PC-9 (cell line): ENCODE results near the gene NR2C2. TPM values are rescaled to one million over a fixed set of nuclear protein-coding genes. Genes with fewer than 3 reads are reported as not detected.

ENCODE experiments used
- BruUV-seq: library from RNA; stranded (reverse); fragments of 400-500 nt; replicated peaks from 2 replicates; lab custom pipeline; 2021; lab: Mats Ljungman, UMichigan
- CTCF ChIA-PET: fragments of 300-600 bp; sonication (Branson Sonifier 250); formaldehyde crosslinking; loops from one replicate; lab custom pipeline; 2022; ENCODE audit warnings: antibody characterized with exemption; lab: Charles Lee
- POLR2A ChIA-PET: fragments of 300-600 bp; sonication (Branson Sonifier 250); formaldehyde crosslinking; loops from one replicate; lab custom pipeline; 2022; ENCODE audit warnings: antibody characterized with exemption; ENCODE audit not compliant: unreplicated experiment; lab: Charles Lee
- DNase-seq, 2 experiments: peaks; one replicate each; pipeline versions ENCODE4 v3.0.0 to v3.0.0-alpha.2; 2015 to 2022; ENCODE audit warnings: mixed read lengths in 1 of 2
- H2AFZ ChIP-seq: fragments of 200-600 bp; sonication (generic); 2 replicates; pipeline ENCODE4 v1.8.1; 2017; ENCODE audit warnings: antibody characterized with exemption
- H3F3A ChIP-seq: fragments of 200-600 bp; sonication (generic); 2 replicates; pipeline ENCODE4 v1.8.1; 2017; ENCODE audit warnings: antibody characterized with exemption, mild to moderate bottlenecking, low read depth; ENCODE audit not compliant: insufficient read depth
- H3K27ac ChIP-seq: fragments of 200-600 bp; sonication (generic); 2 replicates; pipeline ENCODE4 v1.6.1; 2016; ENCODE audit warnings: mixed run types
- H3K27me3 ChIP-seq: fragments of 200-600 bp; sonication (generic); 2 replicates; pipeline ENCODE4 v1.6.1; 2016; ENCODE audit warnings: low read depth, mixed run types; ENCODE audit not compliant: insufficient read depth
- H3K36me3 ChIP-seq: fragments of 200-600 bp; sonication (generic); 2 replicates; pipeline ENCODE4 v1.6.1; 2016; ENCODE audit warnings: low read depth, mixed run types
- H3K4me1 ChIP-seq: fragments of 200-600 bp; sonication (generic); replicated peaks from 2 replicates; pipeline ENCODE4 v1.6.1; 2016; ENCODE audit warnings: mixed run types; ENCODE audit not compliant: insufficient read depth
- H3K4me2 ChIP-seq: fragments of 200-600 bp; sonication (generic); 2 replicates; pipeline ENCODE4 v1.6.1; 2017; ENCODE audit warnings: mixed run types
- H3K4me3 ChIP-seq: fragments of 200-600 bp; sonication (generic); 2 replicates; pipeline ENCODE4 v1.6.1; 2016; ENCODE audit warnings: mixed run types
- H3K79me2 ChIP-seq: fragments of 200-600 bp; sonication (generic); 2 replicates; pipeline ENCODE4 v1.6.1; 2017; ENCODE audit warnings: low read depth, mixed run types
- H3K9me2 ChIP-seq: fragments of 200-600 bp; sonication (generic); 2 replicates; pipeline ENCODE4 v1.8.1; 2017; ENCODE audit warnings: mild to moderate bottlenecking; ENCODE audit not compliant: insufficient read depth
- H3K9me3 ChIP-seq: fragments of 200-600 bp; sonication (generic); 2 replicates; pipeline ENCODE4 v1.8.1; 2016; ENCODE audit warnings: low read depth; ENCODE audit not compliant: insufficient read depth
- H4K20me1 ChIP-seq: fragments of 200-600 bp; sonication (generic); 2 replicates; pipeline ENCODE4 v1.8.1; 2017; ENCODE audit not compliant: insufficient read depth
- EZH2 ChIP-seq: fragments of 200-600 bp; sonication (generic); IDR thresholded peaks from 2 replicates; pipeline ENCODE4 v1.8.0; 2017; ENCODE audit warnings: antibody characterized with exemption, low read depth
- intact Hi-C: fragments of 100-400 bp; cut with micrococcal nuclease; formaldehyde crosslinking; loops from one replicate; pipeline ENCODE4 v1.10.0; 2022; ENCODE audit not compliant: unreplicated experiment
- total RNA-seq: library from RNA; stranded (reverse); gene quantifications from 2 replicates; pipeline ENCODE4 v1.2.3, GENCODE V29; 2021
- TF ChIP-seq, protein P1 (sequence below): fragments of 200-600 bp; sonication (generic); conservative IDR thresholded peaks from 2 replicates; pipeline ENCODE4 v1.6.1; 2017; ENCODE audit warnings: mixed run types, antibody characterized with exemption, mild to moderate bottlenecking, moderate library complexity

The NR2C2 gene
- total RNA-seq, 1 experiment from 2014 or later: 44.1 TPM

DNA sequence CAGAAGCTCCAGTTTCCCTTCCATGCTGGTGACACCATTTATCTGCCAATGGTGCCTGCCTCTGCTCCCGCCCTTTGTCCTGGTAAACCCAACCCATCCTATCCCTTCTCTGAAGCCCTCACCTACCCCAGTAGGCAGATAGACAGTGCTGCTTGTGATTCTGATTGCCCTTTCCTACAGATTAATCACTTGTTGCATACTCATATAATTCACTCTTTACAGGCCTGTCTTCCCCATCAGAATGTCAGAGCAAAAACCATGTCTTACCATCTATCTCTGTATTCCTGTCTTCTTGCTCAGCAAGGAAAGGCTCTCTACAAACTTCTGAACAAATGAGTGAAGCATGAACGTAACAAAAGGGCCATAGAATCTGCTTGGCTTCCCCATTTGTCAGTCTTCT is 69.8 kb downstream of the NR2C2 start:
- H3K4me2 ChIP-seq: no peak overlapping the region
- H3K4me3 ChIP-seq: no peak overlapping the region
- no peaks in the 10 kb centered on the region for H3K4me1 ChIP-seq
- no peak overlapping the region for H2AFZ ChIP-seq
- no peaks in the 10 kb centered on the region for H3F3A ChIP-seq
- no peaks in the 10 kb centered on the region for H3K79me2 ChIP-seq
- TF ChIP-seq, protein P1, sequence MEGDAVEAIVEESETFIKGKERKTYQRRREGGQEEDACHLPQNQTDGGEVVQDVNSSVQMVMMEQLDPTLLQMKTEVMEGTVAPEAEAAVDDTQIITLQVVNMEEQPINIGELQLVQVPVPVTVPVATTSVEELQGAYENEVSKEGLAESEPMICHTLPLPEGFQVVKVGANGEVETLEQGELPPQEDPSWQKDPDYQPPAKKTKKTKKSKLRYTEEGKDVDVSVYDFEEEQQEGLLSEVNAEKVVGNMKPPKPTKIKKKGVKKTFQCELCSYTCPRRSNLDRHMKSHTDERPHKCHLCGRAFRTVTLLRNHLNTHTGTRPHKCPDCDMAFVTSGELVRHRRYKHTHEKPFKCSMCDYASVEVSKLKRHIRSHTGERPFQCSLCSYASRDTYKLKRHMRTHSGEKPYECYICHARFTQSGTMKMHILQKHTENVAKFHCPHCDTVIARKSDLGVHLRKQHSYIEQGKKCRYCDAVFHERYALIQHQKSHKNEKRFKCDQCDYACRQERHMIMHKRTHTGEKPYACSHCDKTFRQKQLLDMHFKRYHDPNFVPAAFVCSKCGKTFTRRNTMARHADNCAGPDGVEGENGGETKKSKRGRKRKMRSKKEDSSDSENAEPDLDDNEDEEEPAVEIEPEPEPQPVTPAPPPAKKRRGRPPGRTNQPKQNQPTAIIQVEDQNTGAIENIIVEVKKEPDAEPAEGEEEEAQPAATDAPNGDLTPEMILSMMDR: no peak
- no peaks in the 10 kb centered on the region for H3K9me2 ChIP-seq
- BruUV-seq: no TSS peak
- peaks cover 5% of the 10 kb centered on the region; the same call in 1 of the 2 replicates for H4K20me1 ChIP-seq
- H3K27ac ChIP-seq: no peak overlapping the region
- intact Hi-C loops: no loop called here
- no peaks in the 10 kb centered on the region; the same call in 1 of the 2 replicates for H3K9me3 ChIP-seq
- ChIA-PET CTCF (no interaction called here), POLR2A (no interaction called here)
- peaks cover 16% of the 10 kb centered on the region; the same call in 1 of the 2 replicates for H3K36me3 ChIP-seq
- no peaks in the 10 kb centered on the region for H3K27me3 ChIP-seq
- DNase-seq: no peak

DNA sequence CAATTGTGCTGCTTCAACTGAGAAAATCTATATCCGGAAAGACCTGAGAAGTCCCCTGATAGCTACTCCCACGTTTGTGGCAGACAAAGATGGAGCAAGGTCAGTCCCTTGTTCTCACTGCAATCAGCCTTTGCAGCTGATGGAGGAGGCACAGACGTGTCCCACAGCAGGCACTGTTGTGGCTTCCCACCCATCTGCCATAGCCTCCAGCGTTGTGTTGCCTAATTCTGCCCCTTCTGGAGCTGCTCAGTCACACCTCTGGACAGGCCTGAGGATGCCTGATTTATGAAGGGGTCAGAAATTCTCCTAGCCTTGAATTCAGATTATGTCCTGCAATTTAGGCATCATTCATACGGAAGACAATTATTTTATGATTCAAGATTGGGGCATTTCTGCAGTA is 75.9 kb downstream of the NR2C2 start:
- H3K9me3 ChIP-seq: no peaks in the 10 kb centered on the region
- H3K4me3 ChIP-seq: no peak overlapping the region
- peaks cover 22% of the 10 kb centered on the region for H3K36me3 ChIP-seq
- no peaks in the 10 kb centered on the region for H3K79me2 ChIP-seq
- no peak overlapping the region for H3K4me2 ChIP-seq
- peaks cover 5% of the 10 kb centered on the region; the same call in 1 of the 2 replicates for H4K20me1 ChIP-seq
- intact Hi-C loops: no loop called here
- no peaks in the 10 kb centered on the region for H3K9me2 ChIP-seq
- no peak overlapping the region for H3K27ac ChIP-seq
- H2AFZ ChIP-seq: no peak overlapping the region
- no peak for TF ChIP-seq EZH2
- TF ChIP-seq, protein P1: no peak
- no TSS peak for BruUV-seq
- ChIA-PET CTCF (no interaction called here), POLR2A (no interaction called here)
- no peaks in the 10 kb centered on the region for H3F3A ChIP-seq
- H3K27me3 ChIP-seq: no peaks in the 10 kb centered on the region
- no peaks in the 10 kb centered on the region for H3K4me1 ChIP-seq
- DNase-seq: no peak

DNA sequence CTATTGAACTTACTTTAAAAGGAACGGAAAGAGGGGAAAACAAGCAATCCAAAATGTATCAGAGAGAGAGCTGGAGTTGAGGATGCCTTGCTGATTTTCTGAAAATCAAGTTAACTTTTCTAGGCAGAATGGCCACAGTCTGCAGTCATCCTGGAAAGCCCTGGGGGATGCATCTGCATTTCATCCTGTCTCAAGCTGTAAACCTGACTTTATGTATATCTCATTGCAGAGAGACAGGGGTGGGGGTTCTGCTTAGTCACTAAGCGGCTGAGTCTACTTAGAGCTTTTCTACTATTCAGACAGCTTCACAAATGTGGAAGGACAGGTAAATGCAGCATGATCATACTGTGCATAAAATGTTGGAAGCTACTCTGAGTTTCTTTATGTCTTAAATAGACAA is 76.3 kb downstream of the NR2C2 start:
- no TSS peak for BruUV-seq
- no peaks in the 10 kb centered on the region for H3K27me3 ChIP-seq
- H3K79me2 ChIP-seq: no peaks in the 10 kb centered on the region
- no peaks in the 10 kb centered on the region for H3K9me3 ChIP-seq
- ChIA-PET POLR2A (no interaction called here), CTCF (no interaction called here)
- H2AFZ ChIP-seq: no peak overlapping the region
- no peaks in the 10 kb centered on the region for H3F3A ChIP-seq
- no peak overlapping the region for H3K4me2 ChIP-seq
- no peak overlapping the region for H3K27ac ChIP-seq
- no peaks in the 10 kb centered on the region for H3K4me1 ChIP-seq
- H3K4me3 ChIP-seq: no peak overlapping the region
- TF ChIP-seq EZH2: no peak
- TF ChIP-seq, protein P1: no peak
- H3K9me2 ChIP-seq: no peaks in the 10 kb centered on the region
- peaks cover 19% of the 10 kb centered on the region for H3K36me3 ChIP-seq
- peaks cover 5% of the 10 kb centered on the region; the same call in 1 of the 2 replicates for H4K20me1 ChIP-seq
- intact Hi-C loops: no loop called here
- no peak for DNase-seq
